ENCODE results near the gene AAK1. TPM values are rescaled to one million over a fixed set of nuclear protein-coding genes. Genes with fewer than 3 reads are reported as not detected.

The AAK1 gene
- polyA plus RNA-seq, 1 donor (not counting 4 experiments of a cell fraction or from before 2014, with no cell fraction given), result 12.3 TPM

- H3K9me1 ChIP-seq (ENCODE audit: control insufficient read depth, extremely low read depth, insufficient read depth, low read length), result no peaks in the 10 kb centered on the region
- H3K27ac ChIP-seq (ENCODE audit: control insufficient read depth, insufficient read depth, low read length), result no peak overlapping the region
- DNase-seq (ENCODE audit: low read depth, low spot score), result no peak
- TF ChIP-seq EZH2 (IDR thresholded peaks at IDR 0.05; ENCODE audit: low read length) (no peak), CTCF (optimal IDR thresholded peaks at IDR 0.05 in 1 of 3, IDR thresholded peaks at IDR 0.05 in 1 of 3, conservative IDR thresholded peaks at IDR 0.05 in 1 of 3; ENCODE audit: extremely low read depth in 1 of 3, insufficient read depth in 2 of 3, low read length in 3 of 3) (no peak)
- H3K36me3 ChIP-seq (ENCODE audit: control insufficient read depth in 2 of 2, extremely low read depth in 1 of 2, insufficient read depth in 2 of 2, low read length in 2 of 2), result peaks cover 5 to 8% of the 10 kb centered on the region in 2 experiments
- peaks cover 16% of the 10 kb centered on the region for H3K4me1 ChIP-seq (ENCODE audit: control insufficient read depth, extremely low read depth, insufficient read depth, low read length)
- no peaks in the 10 kb centered on the region for H3K9me3 ChIP-seq (ENCODE audit: control insufficient read depth, low read depth, low read length)
- H4K20me1 ChIP-seq (ENCODE audit: control insufficient read depth, extremely low read depth, insufficient read depth, low read length), result peaks cover 3% of the 10 kb centered on the region
- no peak overlapping the region for H2AFZ ChIP-seq (ENCODE audit: control insufficient read depth, low read length)
- no peak for FAIRE-seq
- dilution Hi-C loops (cut with MboI; ENCODE audit: extremely low pct_ligation_motif_present, low sequenced_read_pairs), result no loop called here
- no peak overlapping the region for H3K4me2 ChIP-seq (ENCODE audit: control insufficient read depth, extremely low read depth, insufficient read depth, low read depth, low read length)
- H3K4me3 ChIP-seq (ENCODE audit: control insufficient read depth in 2 of 3, extremely low read depth in 1 of 3, insufficient read depth in 2 of 3, low read depth in 1 of 3, low read length in 3 of 3), result no peak overlapping the region
- H3K79me2 ChIP-seq (ENCODE audit: control insufficient read depth, insufficient read depth, low read length), result peaks cover 79% of the 10 kb centered on the region
- no peaks in the 10 kb centered on the region for H3K27me3 ChIP-seq (ENCODE audit: control insufficient read depth, extremely low read depth, insufficient read depth, low read length)
- no peak overlapping the region for H3K9ac ChIP-seq (ENCODE audit: control insufficient read depth, extremely low read depth, insufficient read depth, low read length)
Measured at GRCh38 chr2:69637923-69638322, 5.6 kb downstream of the AAK1 start.

GRCh38 chr2:69636395-69636794 lies 7.1 kb downstream of the AAK1 start:
- DNase-seq (ENCODE audit: low read depth, low spot score), result no peak
- Histone ChIP-seq H3K27ac (ENCODE audit: control insufficient read depth, insufficient read depth, low read length) (no peak overlapping the region), H3K79me2 (ENCODE audit: control insufficient read depth, insufficient read depth, low read length) (peaks cover 69% of the 10 kb centered on the region), H2AFZ (ENCODE audit: control insufficient read depth, low read length) (no peak overlapping the region), H3K27me3 (ENCODE audit: control insufficient read depth, extremely low read depth, insufficient read depth, low read length) (no peaks in the 10 kb centered on the region), H3K4me2 (ENCODE audit: control insufficient read depth, extremely low read depth, insufficient read depth, low read depth, low read length) (no peak overlapping the region), H3K9me1 (ENCODE audit: control insufficient read depth, extremely low read depth, insufficient read depth, low read length) (no peaks in the 10 kb centered on the region), H4K20me1 (ENCODE audit: control insufficient read depth, extremely low read depth, insufficient read depth, low read length) (peaks cover 3% of the 10 kb centered on the region), H3K4me1 (ENCODE audit: control insufficient read depth, extremely low read depth, insufficient read depth, low read length) (peaks cover 8% of the 10 kb centered on the region), H3K4me3 (ENCODE audit: control insufficient read depth in 2 of 3, extremely low read depth in 1 of 3, insufficient read depth in 2 of 3, low read depth in 1 of 3, low read length in 3 of 3) (no peak overlapping the region), H3K9ac (ENCODE audit: control insufficient read depth, extremely low read depth, insufficient read depth, low read length) (no peak overlapping the region), H3K36me3 (ENCODE audit: control insufficient read depth in 2 of 2, extremely low read depth in 1 of 2, insufficient read depth in 2 of 2, low read length in 2 of 2) (peaks cover 5 to 8% of the 10 kb centered on the region in 2 experiments), H3K9me3 (ENCODE audit: control insufficient read depth, low read depth, low read length) (no peaks in the 10 kb centered on the region)
- dilution Hi-C loops (cut with MboI; ENCODE audit: extremely low pct_ligation_motif_present, low sequenced_read_pairs), result no loop called here
- no peak for TF ChIP-seq CTCF (optimal IDR thresholded peaks at IDR 0.05 in 1 of 3, IDR thresholded peaks at IDR 0.05 in 1 of 3, conservative IDR thresholded peaks at IDR 0.05 in 1 of 3; ENCODE audit: extremely low read depth in 1 of 3, insufficient read depth in 2 of 3, low read length in 3 of 3)
- no peak for TF ChIP-seq EZH2 (IDR thresholded peaks at IDR 0.05; ENCODE audit: low read length)
- no peak for FAIRE-seq

Measured in keratinocyte (primary cell).